Measurements from ENCODE around the gene IZUMO1R. TPM values are rescaled to one million over a fixed set of nuclear protein-coding genes. Genes with fewer than 3 reads are reported as not detected.

Gene IZUMO1R
- total RNA-seq, 1 donor from 2014 or later, result not detected

- H3K27ac ChIP-seq (replicated peaks), result peak overlapping the region; percentile 71
- intact Hi-C loops (cut with micrococcal nuclease), result no loop called here
- peaks cover 26% of the 10 kb centered on the region for H3K4me1 ChIP-seq
- no peak overlapping the region for H3K4me3 ChIP-seq
- no peak for DNase-seq
- H3K27me3 ChIP-seq (ENCODE audit: low read depth), result peaks cover 25% of the 10 kb centered on the region
- no peaks in the 10 kb centered on the region for H3K9me3 ChIP-seq (replicated peaks)
- no peaks in the 10 kb centered on the region for H3K36me3 ChIP-seq
- TF ChIP-seq CTCF (IDR thresholded peaks at IDR 0.05; ENCODE audit: borderline replicate concordance), result no peak
These were observed 1.6 kb upstream of the IZUMO1R start for GRCh38 chr11:94302776-94303175.

- H3K9me3 ChIP-seq (replicated peaks), result no peaks in the 10 kb centered on the region
- intact Hi-C loops (cut with micrococcal nuclease), result no loop called here
- peak overlapping the region; percentile 71 for H3K27ac ChIP-seq (replicated peaks)
- DNase-seq, result no peak
- TF ChIP-seq CTCF (IDR thresholded peaks at IDR 0.05; ENCODE audit: borderline replicate concordance), result no peak
- peaks cover 14% of the 10 kb centered on the region for H3K27me3 ChIP-seq (ENCODE audit: low read depth)
- H3K4me1 ChIP-seq, result peaks cover 26% of the 10 kb centered on the region
- H3K36me3 ChIP-seq, result no peaks in the 10 kb centered on the region
- no peak overlapping the region for H3K4me3 ChIP-seq
These were observed 766 bp downstream of the IZUMO1R start for GRCh38 chr11:94305146-94305545.

- TF ChIP-seq CTCF (IDR thresholded peaks at IDR 0.05; ENCODE audit: borderline replicate concordance), result no peak
- Histone ChIP-seq H3K4me1 (peaks cover 26% of the 10 kb centered on the region), H3K36me3 (no peaks in the 10 kb centered on the region), H3K27me3 (ENCODE audit: low read depth) (peaks cover 13% of the 10 kb centered on the region), H3K4me3 (no peak overlapping the region), H3K9me3 (replicated peaks) (no peaks in the 10 kb centered on the region), H3K27ac (replicated peaks) (no peak overlapping the region)
- intact Hi-C loops (cut with micrococcal nuclease), result no loop called here
- no peak for DNase-seq
These were observed 2.9 kb downstream of the IZUMO1R start for GRCh38 chr11:94307101-94307791.

GRCh38 chr11:94308024-94308423, 3.6 kb downstream of the IZUMO1R start:
- Histone ChIP-seq H3K4me1 (peaks cover 20% of the 10 kb centered on the region), H3K27me3 (ENCODE audit: low read depth) (peaks cover 10% of the 10 kb centered on the region), H3K27ac (replicated peaks) (no peak overlapping the region), H3K36me3 (no peaks in the 10 kb centered on the region), H3K4me3 (no peak overlapping the region), H3K9me3 (replicated peaks) (no peaks in the 10 kb centered on the region)
- intact Hi-C loops (cut with micrococcal nuclease), result no loop called here
- DNase-seq, result no peak
- TF ChIP-seq CTCF (IDR thresholded peaks at IDR 0.05; ENCODE audit: borderline replicate concordance), result no peak

- no peaks in the 10 kb centered on the region for H3K36me3 ChIP-seq
- no peaks in the 10 kb centered on the region for H3K9me3 ChIP-seq (replicated peaks)
- H3K4me3 ChIP-seq, result no peak overlapping the region
- H3K4me1 ChIP-seq, result peaks cover 8% of the 10 kb centered on the region
- no peak for DNase-seq
- no peak for TF ChIP-seq CTCF (IDR thresholded peaks at IDR 0.05; ENCODE audit: borderline replicate concordance)
- intact Hi-C loops (cut with micrococcal nuclease), result no loop called here
- H3K27ac ChIP-seq (replicated peaks), result peak overlapping the region; percentile 50
- peaks cover 10% of the 10 kb centered on the region for H3K27me3 ChIP-seq (ENCODE audit: low read depth)
These were observed 5.4 kb downstream of the IZUMO1R start for GRCh38 chr11:94309757-94310156.

Measured in left ventricle myocardium inferior (tissue), 1 donor.